CD4-positive, alpha-beta T cell (primary cell): ENCODE measurements around the gene DSE. TPM values are rescaled to one million over a fixed set of nuclear protein-coding genes. Genes with fewer than 3 reads are reported as not detected.

Experiments
- ATAC-seq: fragments of 200-7000 bp; cut with Tn5 transposase; one replicate; pipeline ENCODE4 v1.10.0; 2022; ENCODE audit warnings: mild to moderate bottlenecking; ENCODE audit not compliant: poor library complexity
- CTCF ChIA-PET: fragments of 350-600 bp; sonication (Branson Sonifier 250); formaldehyde crosslinking; loops from one replicate; lab custom pipeline; 2021; ENCODE audit warnings: antibody characterized with exemption, inconsistent platforms; lab: Charles Lee
- POLR2A ChIA-PET: fragments of 350-600 bp; sonication (Branson Sonifier 250); formaldehyde crosslinking; loops from one replicate; lab custom pipeline; 2021; ENCODE audit warnings: antibody characterized with exemption, inconsistent platforms; lab: Charles Lee
- DNase-seq, 14 experiments: peaks; one replicate each; pipeline ENCODE4 v3.0.0-alpha.2; 2013 to 2020; ENCODE audit warnings: mixed read lengths in 2 of 14
- H3K27ac ChIP-seq, 2 donors: one replicate each; pipeline versions ENCODE4 v1.5.1 to v1.7.0; 2013; ENCODE audit warnings: low read length in 2 of 2, low read depth in 1 of 2, mild to moderate bottlenecking in 1 of 2
- H3K27me3 ChIP-seq, 2 experiments: 1 replicate in 1 of 2; 2 replicates in 1 of 2; pipeline versions ENCODE4 v1.6.1 to v1.7.0; 2013; ENCODE audit warnings: low read length in 2 of 2, control low read depth in 1 of 2, mild to moderate bottlenecking in 1 of 2, moderate library complexity in 1 of 2; ENCODE audit not compliant: insufficient read depth in 2 of 2, control insufficient read depth in 1 of 2
- H3K36me3 ChIP-seq: one replicate; pipeline ENCODE4 v1.6.1; 2013; ENCODE audit warnings: low read length, control low read depth; ENCODE audit not compliant: insufficient read depth
- H3K4me1 ChIP-seq: one replicate; pipeline ENCODE4 v1.6.1; 2013; ENCODE audit warnings: low read length, control low read depth; ENCODE audit not compliant: insufficient read depth
- H3K4me3 ChIP-seq: one replicate; pipeline ENCODE4 v1.5.1; 2013; ENCODE audit warnings: mild to moderate bottlenecking, low read length, moderate library complexity
- H3K9me3 ChIP-seq, 2 experiments: 1 replicate in 1 of 2; 2 replicates in 1 of 2; pipeline versions ENCODE4 v1.6.1 to v1.7.0; 2013; ENCODE audit warnings: low read length in 2 of 2, mild to moderate bottlenecking in 2 of 2, control low read depth in 1 of 2, moderate library complexity in 1 of 2; ENCODE audit not compliant: control insufficient read depth in 1 of 2, insufficient read depth in 1 of 2
- H3K27ac Mint-ChIP-seq: one replicate; pipeline ENCODE4 v1.8.0; 2020; ENCODE audit warnings: mixed read lengths
- H3K27me3 Mint-ChIP-seq: one replicate; pipeline ENCODE4 v1.8.0; 2021; ENCODE audit warnings: mixed read lengths
- H3K36me3 Mint-ChIP-seq: one replicate; pipeline ENCODE4 v1.8.0; 2021; ENCODE audit warnings: low read depth, mixed read lengths
- H3K4me1 Mint-ChIP-seq: one replicate; pipeline ENCODE4 v1.8.0; 2021; ENCODE audit warnings: low read depth, mixed read lengths
- H3K4me3 Mint-ChIP-seq: one replicate; pipeline ENCODE4 v1.8.0; 2020; ENCODE audit warnings: mild to moderate bottlenecking, mixed read lengths
- H3K9me3 Mint-ChIP-seq: one replicate; pipeline ENCODE4 v1.8.0; 2020; ENCODE audit warnings: mixed read lengths
- intact Hi-C, 2 experiments: fragments of 100-400 bp; cut with DNase I in 1 of 2; cut with micrococcal nuclease in 1 of 2; formaldehyde crosslinking; loops; one replicate each; pipeline versions ENCODE4 v1.15.1 to v1.9.0; 2023 to 2025; cut with DNase I, micrococcal nuclease
- total RNA-seq, 174 experiments: library from RNA in 2 of 174; stranded (reverse) in 2 of 174; gene quantifications; one replicate each; pipeline ENCODE4 v1.2.3 and lab custom pipeline; 2021 to 2026
- TF ChIP-seq, protein P1 (sequence below): fragments of 200-600 bp; IDR thresholded peaks from one replicate; pipeline ENCODE4 v1.8.0; 2022; ENCODE audit warnings: antibody characterized with exemption, mild to moderate bottlenecking

The DSE gene
- total RNA-seq, 2 experiments from 2014 or later: 7.5 to 8.0 TPM

GRCh38 chr6:116405138-116405537, 34.4 kb downstream of the DSE start:
- no peaks in the 10 kb centered on the region for H3K9me3 ChIP-seq
- no peak overlapping the region for H3K27ac ChIP-seq
- no peaks in the 10 kb centered on the region for H3K4me1 ChIP-seq
- DNase-seq (no peak), ATAC-seq (no peak)
- intact Hi-C loops: no loop called here
- Mint-ChIP-seq H3K27me3 (no peaks in the 10 kb centered on the region), H3K4me3 (no peak overlapping the region), H3K4me1 (no peaks in the 10 kb centered on the region), H3K36me3 (no peaks in the 10 kb centered on the region), H3K9me3 (no peaks in the 10 kb centered on the region), H3K27ac (no peak overlapping the region)
- no peaks in the 10 kb centered on the region for H3K36me3 ChIP-seq
- ChIA-PET CTCF (no interaction called here), POLR2A (no interaction called here)
- H3K4me3 ChIP-seq: no peak overlapping the region
- no peaks in the 10 kb centered on the region for H3K27me3 ChIP-seq
- TF ChIP-seq, protein P1, sequence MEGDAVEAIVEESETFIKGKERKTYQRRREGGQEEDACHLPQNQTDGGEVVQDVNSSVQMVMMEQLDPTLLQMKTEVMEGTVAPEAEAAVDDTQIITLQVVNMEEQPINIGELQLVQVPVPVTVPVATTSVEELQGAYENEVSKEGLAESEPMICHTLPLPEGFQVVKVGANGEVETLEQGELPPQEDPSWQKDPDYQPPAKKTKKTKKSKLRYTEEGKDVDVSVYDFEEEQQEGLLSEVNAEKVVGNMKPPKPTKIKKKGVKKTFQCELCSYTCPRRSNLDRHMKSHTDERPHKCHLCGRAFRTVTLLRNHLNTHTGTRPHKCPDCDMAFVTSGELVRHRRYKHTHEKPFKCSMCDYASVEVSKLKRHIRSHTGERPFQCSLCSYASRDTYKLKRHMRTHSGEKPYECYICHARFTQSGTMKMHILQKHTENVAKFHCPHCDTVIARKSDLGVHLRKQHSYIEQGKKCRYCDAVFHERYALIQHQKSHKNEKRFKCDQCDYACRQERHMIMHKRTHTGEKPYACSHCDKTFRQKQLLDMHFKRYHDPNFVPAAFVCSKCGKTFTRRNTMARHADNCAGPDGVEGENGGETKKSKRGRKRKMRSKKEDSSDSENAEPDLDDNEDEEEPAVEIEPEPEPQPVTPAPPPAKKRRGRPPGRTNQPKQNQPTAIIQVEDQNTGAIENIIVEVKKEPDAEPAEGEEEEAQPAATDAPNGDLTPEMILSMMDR: no peak

- Mint-ChIP-seq H3K27ac (no peak overlapping the region), H3K4me3 (no peak overlapping the region), H3K27me3 (no peaks in the 10 kb centered on the region), H3K9me3 (no peaks in the 10 kb centered on the region), H3K4me1 (peaks cover under 1% of the 10 kb centered on the region), H3K36me3 (no peaks in the 10 kb centered on the region)
- no peaks in the 10 kb centered on the region for H3K9me3 ChIP-seq
- H3K36me3 ChIP-seq: no peaks in the 10 kb centered on the region
- no peak for ATAC-seq
- DNase-seq: no peak
- no peaks in the 10 kb centered on the region for H3K4me1 ChIP-seq
- no peak overlapping the region for H3K27ac ChIP-seq
- intact Hi-C loops: no loop called here
- TF ChIP-seq, protein P1: no peak
- H3K4me3 ChIP-seq: no peak overlapping the region
- CTCF ChIA-PET: no interaction called here
- POLR2A ChIA-PET: no interaction called here
- H3K27me3 ChIP-seq: no peaks in the 10 kb centered on the region
Measured at GRCh38 chr6:116405652-116406356, 35.1 kb downstream of the DSE start.

GRCh38 chr6:116406678-116407345, 36.1 kb downstream of the DSE start:
- Mint-ChIP-seq H3K9me3 (no peaks in the 10 kb centered on the region), H3K36me3 (no peaks in the 10 kb centered on the region), H3K4me1 (peaks cover 5% of the 10 kb centered on the region), H3K4me3 (no peak overlapping the region), H3K27me3 (no peaks in the 10 kb centered on the region), H3K27ac (no peak overlapping the region)
- no peak overlapping the region for H3K27ac ChIP-seq
- intact Hi-C loops: no loop called here
- ATAC-seq (no peak), DNase-seq (no peak)
- TF ChIP-seq, protein P1: no peak
- no peaks in the 10 kb centered on the region for H3K4me1 ChIP-seq
- no peaks in the 10 kb centered on the region for H3K9me3 ChIP-seq
- no peak overlapping the region for H3K4me3 ChIP-seq
- POLR2A ChIA-PET: interaction anchor here (0.6 kb wide), 1 partner anchor 14 kb away, joined by 3 read pairs; no protein-coding TSS in a partner anchor
- no peaks in the 10 kb centered on the region for H3K36me3 ChIP-seq
- no peaks in the 10 kb centered on the region for H3K27me3 ChIP-seq
- CTCF ChIA-PET: no interaction called here
